Posterior cingulate gyrus (tissue), 11 donors: ENCODE data around the gene PCDH19.
A peak's percentile ranks its signal among the peaks of the same experiment; 100 is the strongest.

Source experiments
- DNase-seq, 10 donors: peaks; one replicate each; pipeline versions ENCODE4 v3.0.0 to v3.0.0-alpha.2; 2020 to 2021; ENCODE audit warnings: mixed read lengths in 3 of 10
- intact Hi-C: fragments of 100-400 bp; cut with DNase I; formaldehyde crosslinking; loops from one replicate; pipeline ENCODE4 v1.15.1; 2023

PCDH19 gene

GRCh38 chrX:100407784-100408712 is 2.0 kb downstream of the PCDH19 start:
- peak in 2 of 10 donors; percentile 70 to 85 for DNase-seq
- intact Hi-C loops, result no loop called here

- DNase-seq, result peak in 1 of 10 donors; percentile 79
- intact Hi-C loops, result no loop called here
These were observed 2.8 kb downstream of the PCDH19 start for GRCh38 chrX:100407147-100407783.

GRCh38 chrX:100405424-100405823 is 4.6 kb downstream of the PCDH19 start:
- intact Hi-C loops, result no loop called here
- DNase-seq, result no peak

GRCh38 chrX:100404851-100405250 is 5.2 kb downstream of the PCDH19 start:
- intact Hi-C loops, result no loop called here

GRCh38 chrX:100395781-100396180 is 14.3 kb downstream of the PCDH19 start:
- intact Hi-C loops, result no loop called here
- no peak for DNase-seq

More at GRCh38 chrX:100404851-100405250, 5.2 kb downstream of the PCDH19 start:
- no peak for DNase-seq

GRCh38 chrX:100381619-100382018 is 28.5 kb downstream of the PCDH19 start:
- DNase-seq, result no peak
- intact Hi-C loops, result no loop called here

GRCh38 chrX:100379388-100379986 is 30.6 kb downstream of the PCDH19 start:
- DNase-seq, result no peak
- intact Hi-C loops, result no loop called here

- DNase-seq, result no peak
- intact Hi-C loops, result no loop called here
These were observed 32.2 kb downstream of the PCDH19 start for GRCh38 chrX:100377826-100378225.

GRCh38 chrX:100376576-100376975 is 33.5 kb downstream of the PCDH19 start:
- no peak for DNase-seq
- intact Hi-C loops, result no loop called here

- DNase-seq, result no peak
These were observed 36.4 kb downstream of the PCDH19 start for GRCh38 chrX:100373673-100374072.

GRCh38 chrX:100368167-100368566 is 41.9 kb downstream of the PCDH19 start:
- intact Hi-C loops, result no loop called here
- DNase-seq, result no peak

More at GRCh38 chrX:100373673-100374072, 36.4 kb downstream of the PCDH19 start:
- intact Hi-C loops, result no loop called here

GRCh38 chrX:100363896-100364295 is 46.2 kb downstream of the PCDH19 start:
- no peak for DNase-seq
- intact Hi-C loops, result no loop called here

GRCh38 chrX:100358766-100359165 is 51.3 kb downstream of the PCDH19 start:
- intact Hi-C loops, result no loop called here
- no peak for DNase-seq

- DNase-seq, result no peak
- intact Hi-C loops, result no loop called here
These were observed 53.6 kb downstream of the PCDH19 start for GRCh38 chrX:100356351-100356896.

- DNase-seq, result no peak
These were observed 54.4 kb downstream of the PCDH19 start for GRCh38 chrX:100355680-100356079.

GRCh38 chrX:100353326-100353725 is 56.7 kb downstream of the PCDH19 start:
- DNase-seq, result no peak
- intact Hi-C loops, result no loop called here

More at GRCh38 chrX:100355680-100356079, 54.4 kb downstream of the PCDH19 start:
- intact Hi-C loops, result no loop called here

GRCh38 chrX:100350704-100351489 is 59.2 kb downstream of the PCDH19 start:
- intact Hi-C loops, result no loop called here

GRCh38 chrX:100349391-100349790 is 60.7 kb downstream of the PCDH19 start:
- intact Hi-C loops, result no loop called here
- DNase-seq, result no peak

More at GRCh38 chrX:100350704-100351489, 59.2 kb downstream of the PCDH19 start:
- no peak for DNase-seq

- intact Hi-C loops, result no loop called here
- no peak for DNase-seq
These were observed 68.9 kb downstream of the PCDH19 start for GRCh38 chrX:100341142-100341510.

GRCh38 chrX:100340491-100341141 is 69.5 kb downstream of the PCDH19 start:
- intact Hi-C loops, result no loop called here
- no peak for DNase-seq
